MM.1S (cell line): ENCODE results near the gene MRPL23.

Experiments used
- CTCF ChIP-seq: fragments of 300-600 bp; sonication (generic); IDR thresholded peaks from 2 replicates; pipeline ENCODE4 v1.5.1; 2016; ENCODE audit warnings: antibody characterized with exemption, low read length, mixed read lengths
- EZH2 ChIP-seq: fragments of 300-600 bp; sonication (generic); optimal IDR thresholded peaks from 2 replicates; pipeline ENCODE3; 2017; ENCODE audit warnings: low read depth, mild to moderate bottlenecking, antibody characterized with exemption, low read length, mixed read lengths

GRCh38 chr11:1958367-1958766, 11.2 kb downstream of the MRPL23 start:
- TF ChIP-seq CTCF (no peak), EZH2 (no peak)
